GM13976 (cell line): ENCODE results near the gene NTM.

Experiments
- DNase-seq: peaks from one replicate; pipeline ENCODE4 v3.0.0; 2012; ENCODE audit warnings: low spot score
- in situ Hi-C: fragments of 300-500 bp; cut with MboI; formaldehyde crosslinking; loops from one replicate; pipeline ENCODE4 v1.12.0; 2022; ENCODE audit warnings: low sequenced_read_pairs, mixed read lengths, inconsistent platforms; ENCODE audit not compliant: unreplicated experiment
- TF ChIP-seq, protein P1 (sequence below): IDR thresholded peaks from 2 replicates; pipeline ENCODE4 v1.5.1; 2012; ENCODE audit warnings: borderline replicate concordance, mild to moderate bottlenecking; ENCODE audit not compliant: insufficient read depth; ENCODE audit errors: extremely low read depth, missing control alignments, control extremely low read depth

Gene NTM

DNA sequence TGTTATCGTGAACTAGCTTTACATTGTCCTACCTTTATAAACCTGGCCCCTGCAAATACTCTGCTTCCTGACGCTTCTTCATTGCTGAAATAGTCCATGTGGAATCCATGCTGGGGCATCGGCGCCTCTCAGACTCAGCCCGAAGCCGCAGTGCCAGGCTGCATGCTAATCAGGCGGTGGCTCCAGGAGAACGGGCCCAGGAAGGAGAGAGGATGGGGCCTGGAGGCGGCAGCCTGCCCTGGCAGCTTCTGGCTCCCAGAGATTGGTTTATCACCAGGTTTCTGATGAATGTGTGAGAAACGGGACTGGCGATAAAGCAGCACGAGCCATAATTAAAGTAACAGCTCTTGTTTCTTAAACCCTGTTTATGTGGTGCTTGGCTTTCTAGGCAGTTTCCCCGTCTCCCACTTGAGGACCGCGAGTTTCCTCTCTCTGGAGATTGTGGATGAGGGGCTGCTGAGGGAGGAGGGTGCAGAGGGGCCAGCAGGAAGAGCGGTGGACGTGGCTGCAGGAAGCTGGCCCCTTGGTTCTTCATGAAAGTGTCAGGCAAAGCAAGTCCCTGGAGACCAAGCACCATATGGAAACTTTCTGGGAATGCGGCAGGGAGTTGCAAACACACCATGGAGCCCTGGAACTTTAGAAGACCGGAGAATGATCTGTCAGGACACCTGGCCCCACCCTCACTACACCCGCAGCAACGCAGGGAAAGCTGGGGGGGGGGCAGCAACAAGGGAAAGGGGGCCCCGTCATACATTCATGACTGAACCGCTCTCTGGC is 93.4 kb downstream of the NTM start:
- no peak for DNase-seq
- in situ Hi-C loops: no loop called here
- TF ChIP-seq, protein P1, sequence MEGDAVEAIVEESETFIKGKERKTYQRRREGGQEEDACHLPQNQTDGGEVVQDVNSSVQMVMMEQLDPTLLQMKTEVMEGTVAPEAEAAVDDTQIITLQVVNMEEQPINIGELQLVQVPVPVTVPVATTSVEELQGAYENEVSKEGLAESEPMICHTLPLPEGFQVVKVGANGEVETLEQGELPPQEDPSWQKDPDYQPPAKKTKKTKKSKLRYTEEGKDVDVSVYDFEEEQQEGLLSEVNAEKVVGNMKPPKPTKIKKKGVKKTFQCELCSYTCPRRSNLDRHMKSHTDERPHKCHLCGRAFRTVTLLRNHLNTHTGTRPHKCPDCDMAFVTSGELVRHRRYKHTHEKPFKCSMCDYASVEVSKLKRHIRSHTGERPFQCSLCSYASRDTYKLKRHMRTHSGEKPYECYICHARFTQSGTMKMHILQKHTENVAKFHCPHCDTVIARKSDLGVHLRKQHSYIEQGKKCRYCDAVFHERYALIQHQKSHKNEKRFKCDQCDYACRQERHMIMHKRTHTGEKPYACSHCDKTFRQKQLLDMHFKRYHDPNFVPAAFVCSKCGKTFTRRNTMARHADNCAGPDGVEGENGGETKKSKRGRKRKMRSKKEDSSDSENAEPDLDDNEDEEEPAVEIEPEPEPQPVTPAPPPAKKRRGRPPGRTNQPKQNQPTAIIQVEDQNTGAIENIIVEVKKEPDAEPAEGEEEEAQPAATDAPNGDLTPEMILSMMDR: no peak

DNA sequence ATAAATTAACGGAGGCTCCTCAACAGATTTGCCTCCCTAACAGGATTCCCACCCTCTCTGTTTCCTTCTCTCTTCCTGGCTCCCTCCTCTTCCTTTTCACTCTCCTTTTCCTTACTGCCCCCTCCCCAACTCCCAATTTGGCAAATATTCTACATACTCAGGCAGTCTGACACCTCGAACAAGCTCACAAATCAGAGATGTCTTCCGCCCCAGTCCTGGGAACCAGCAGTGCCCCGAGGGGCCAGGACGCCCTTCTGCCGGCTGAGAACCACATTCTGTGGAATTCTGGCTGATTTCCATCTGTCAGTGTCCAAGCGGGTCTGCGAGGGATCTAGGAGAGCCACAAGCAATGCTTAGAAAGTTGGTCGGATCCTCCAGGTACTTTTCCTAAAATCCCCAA is 94.0 kb downstream of the NTM start:
- no peak for DNase-seq
- TF ChIP-seq, protein P1: no peak
- in situ Hi-C loops: no loop called here

GRCh38 chr11:131465039-131465438 is 94.6 kb downstream of the NTM start:
- no peak for DNase-seq
- TF ChIP-seq, protein P1: no peak
- in situ Hi-C loops: no loop called here

DNA sequence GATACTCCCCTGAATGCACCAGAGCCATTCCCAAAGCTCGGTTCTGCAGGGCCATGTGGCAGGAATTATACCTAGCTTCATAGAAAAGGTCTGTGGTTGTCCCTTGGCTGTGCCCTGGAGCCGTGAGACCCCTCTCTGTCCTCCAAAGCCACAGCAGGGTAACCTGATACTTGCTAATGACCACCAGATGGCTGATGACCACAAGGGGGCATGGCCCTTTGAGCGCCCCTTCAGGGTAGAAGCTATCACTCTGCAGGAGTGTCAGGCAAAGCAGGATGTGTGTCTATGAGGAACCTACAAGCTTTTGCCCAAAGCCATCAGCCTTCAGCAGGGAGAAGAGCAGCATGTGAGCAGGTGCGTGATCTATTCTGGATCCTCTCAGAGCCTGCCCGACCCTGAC is 95.3 kb downstream of the NTM start:
- TF ChIP-seq, protein P1: no peak
- DNase-seq: no peak
- in situ Hi-C loops: no loop called here

- TF ChIP-seq, protein P1: no peak
- in situ Hi-C loops: no loop called here
- no peak for DNase-seq
These were observed 97.4 kb downstream of the NTM start for GRCh38 chr11:131467645-131468394.

- DNase-seq: no peak
- TF ChIP-seq, protein P1: no peak
- in situ Hi-C loops: no loop called here
These were observed 98.2 kb downstream of the NTM start for GRCh38 chr11:131468565-131468964.
